H1 (cell line): ENCODE measurements around the gene HSD17B8. TPM values are rescaled to one million over a fixed set of nuclear protein-coding genes. Genes with fewer than 3 reads are reported as not detected.

Experiments
- CTCF ChIA-PET: fragments of 300-600 bp; sonication (Branson Sonifier 250); formaldehyde crosslinking; loops from one replicate; lab custom pipeline; 2021; ENCODE audit not compliant: partially characterized antibody; lab: Charles Lee
- POLR2A ChIA-PET: fragments of 300-600 bp; sonication (Branson Sonifier 250); formaldehyde crosslinking; loops from one replicate; lab custom pipeline; 2021; ENCODE audit warnings: inconsistent platforms; ENCODE audit not compliant: partially characterized antibody; lab: Charles Lee
- DNase-seq, 2 experiments: peaks; one replicate each; pipeline versions ENCODE4 v3.0.0 to v3.0.0-alpha.2; 2010 to 2022; ENCODE audit warnings: low spot score in 2 of 2, low read depth in 1 of 2, mixed read lengths in 1 of 2
- FAIRE-seq: peaks from 2 replicates; lab custom pipeline; 2011; peaks lifted over from hg19 to GRCh38; lab: Jason Lieb, UNC
- H2AFZ ChIP-seq: 2 replicates; pipeline ENCODE4 v1.8.1; 2012; ENCODE audit warnings: low read length, inconsistent platforms
- H2AK5ac ChIP-seq: 2 replicates; pipeline ENCODE4 v1.6.1; 2013; ENCODE audit warnings: low read depth, low read length
- H2BK120ac ChIP-seq: replicated peaks from 2 replicates; pipeline ENCODE3; 2013; ENCODE audit warnings: low read depth, low read length, inconsistent platforms
- H2BK12ac ChIP-seq: 2 replicates; pipeline ENCODE4 v1.6.1; 2013; ENCODE audit warnings: low read depth, low read length
- H2BK15ac ChIP-seq: 2 replicates; pipeline ENCODE4 v1.6.1; 2013; ENCODE audit warnings: low read length
- H2BK20ac ChIP-seq: 2 replicates; pipeline ENCODE4 v1.6.1; 2013; ENCODE audit warnings: low read length
- H2BK5ac ChIP-seq: 2 replicates; pipeline ENCODE4 v1.6.1; 2013; ENCODE audit warnings: low read depth, low read length
- H3K14ac ChIP-seq: 2 replicates; pipeline ENCODE4 v1.6.1; 2013; ENCODE audit warnings: inconsistent platforms; ENCODE audit not compliant: insufficient read length
- H3K18ac ChIP-seq: 2 replicates; pipeline ENCODE4 v1.6.1; 2013; ENCODE audit warnings: low read length; ENCODE audit errors: extremely low read depth
- H3K23ac ChIP-seq: 2 replicates; pipeline ENCODE4 v1.6.1; 2013; ENCODE audit warnings: inconsistent platforms; ENCODE audit not compliant: insufficient read length
- H3K23me2 ChIP-seq: 2 replicates; pipeline ENCODE4 v1.6.1; 2013; ENCODE audit warnings: low read depth, low read length
- H3K27ac ChIP-seq: 2 replicates; pipeline ENCODE4 v1.6.1; 2011; ENCODE audit warnings: low read depth, low read length, inconsistent platforms
- H3K27me3 ChIP-seq, 4 experiments: replicated peaks in 1 of 4; 1 replicate in 1 of 4; 2 replicates in 3 of 4; pipeline versions ENCODE4 v1.6.1 to v1.8.1; 2011 to 2013; ENCODE audit warnings: low read length in 3 of 4, mild to moderate bottlenecking in 3 of 4, inconsistent platforms in 2 of 4, mixed read lengths in 2 of 4, moderate library complexity in 1 of 4; ENCODE audit not compliant: control insufficient read depth in 3 of 4, insufficient read depth in 3 of 4; ENCODE audit errors: extremely low read depth in 1 of 4
- H3K36me3 ChIP-seq, 4 experiments: 2 replicates each; pipeline versions ENCODE4 v1.6.1 to v1.8.1; 2011 to 2013; ENCODE audit warnings: mild to moderate bottlenecking in 4 of 4, low read length in 3 of 4, moderate library complexity in 2 of 4, control low read depth in 1 of 4, inconsistent platforms in 1 of 4; ENCODE audit not compliant: insufficient read depth in 4 of 4, control insufficient read depth in 2 of 4
- H3K4ac ChIP-seq: replicated peaks from 2 replicates; pipeline ENCODE3; 2013; ENCODE audit warnings: low read length, low read depth, mixed read lengths, inconsistent platforms; ENCODE audit not compliant: insufficient read length
- H3K4me1 ChIP-seq, 4 experiments: replicated peaks in 1 of 4; 1 replicate in 1 of 4; 2 replicates in 3 of 4; pipeline versions ENCODE4 v1.6.1 to v1.8.1; 2011 to 2013; ENCODE audit warnings: low read length in 3 of 4, inconsistent platforms in 2 of 4, mixed read lengths in 1 of 4; ENCODE audit not compliant: insufficient read depth in 4 of 4, control insufficient read depth in 3 of 4
- H3K4me2 ChIP-seq, 2 experiments: 2 replicates each; pipeline versions ENCODE4 v1.6.1 to v1.8.1; 2011 to 2013; ENCODE audit warnings: low read depth in 2 of 2, low read length in 2 of 2, control low read depth in 1 of 2, inconsistent platforms in 1 of 2, mild to moderate bottlenecking in 1 of 2; ENCODE audit not compliant: insufficient read depth in 1 of 2
- H3K4me3 ChIP-seq, 4 experiments: fragments of 200-600, 300-600 bp in 1 of 4; sonication (generic), shearing (Covaris generic), sonication (Bioruptor Twin) in 1 of 4; 2 replicates each; pipeline versions ENCODE4 v1.5.1 to v1.8.1; 2011 to 2016; ENCODE audit warnings: low read length in 4 of 4, low read depth in 3 of 4, control low read depth in 2 of 4, inconsistent platforms in 2 of 4, mild to moderate bottlenecking in 2 of 4, mixed read lengths in 1 of 4, moderate library complexity in 1 of 4; ENCODE audit not compliant: insufficient read depth in 2 of 4; ENCODE audit errors: extremely low read depth in 1 of 4
- H3K56ac ChIP-seq: replicated peaks from 2 replicates; pipeline ENCODE3; 2013; ENCODE audit warnings: low read depth, mild to moderate bottlenecking, mixed read lengths, low read length, inconsistent platforms; ENCODE audit not compliant: insufficient read length
- H3K79me1 ChIP-seq: 2 replicates; pipeline ENCODE4 v1.6.1; 2013; ENCODE audit warnings: low read depth, low read length, control low read depth
- H3K79me2 ChIP-seq, 2 experiments: 2 replicates each; pipeline versions ENCODE4 v1.6.1 to v1.8.1; 2012 to 2013; ENCODE audit warnings: low read length in 2 of 2, mild to moderate bottlenecking in 2 of 2, inconsistent platforms in 1 of 2; ENCODE audit not compliant: insufficient read depth in 2 of 2, control insufficient read depth in 1 of 2
- H3K9ac ChIP-seq, 4 experiments: replicated peaks in 1 of 4; 1 replicate in 1 of 4; 2 replicates in 3 of 4; pipeline versions ENCODE4 v1.6.1 to v1.8.1; 2011 to 2013; ENCODE audit warnings: low read depth in 3 of 4, low read length in 3 of 4, control low read depth in 2 of 4, mild to moderate bottlenecking in 2 of 4, moderate library complexity in 2 of 4, inconsistent platforms in 1 of 4; ENCODE audit errors: extremely low read depth in 1 of 4
- H3K9me3 ChIP-seq, 2 experiments: 2 replicates each; pipeline versions ENCODE4 v1.6.1 to v1.8.1; 2012 to 2013; ENCODE audit warnings: mild to moderate bottlenecking in 2 of 2, moderate library complexity in 2 of 2, control low read depth in 1 of 2, inconsistent platforms in 1 of 2, low read depth in 1 of 2, low read length in 1 of 2, mixed read lengths in 1 of 2; ENCODE audit not compliant: insufficient read depth in 2 of 2
- H4K20me1 ChIP-seq, 2 experiments: replicated peaks in 1 of 2; 2 replicates each; pipeline versions ENCODE3 to v1.8.1; 2011 to 2013; ENCODE audit warnings: inconsistent platforms in 2 of 2, low read length in 2 of 2, mild to moderate bottlenecking in 1 of 2; ENCODE audit not compliant: insufficient read depth in 2 of 2, control insufficient read depth in 1 of 2
- H4K5ac ChIP-seq: 2 replicates; pipeline ENCODE4 v1.6.1; 2013; ENCODE audit warnings: low read length, low read depth, mixed read lengths, inconsistent platforms; ENCODE audit not compliant: insufficient read length
- H4K8ac ChIP-seq: 2 replicates; pipeline ENCODE4 v1.8.0; 2013; ENCODE audit warnings: mild to moderate bottlenecking, moderate library complexity, low read length, inconsistent platforms; ENCODE audit not compliant: insufficient read depth; ENCODE audit errors: extremely low read depth
- H4K91ac ChIP-seq: replicated peaks from 2 replicates; pipeline ENCODE3; 2013; ENCODE audit warnings: low read length, mixed read lengths, inconsistent platforms; ENCODE audit not compliant: insufficient read length
- BRCA1 ChIP-seq: IDR thresholded peaks from 2 replicates; pipeline ENCODE4 v1.6.1; 2012; ENCODE audit warnings: low read depth, low read length, improper control_type of control experiment
- CEBPB ChIP-seq: IDR thresholded peaks from 2 replicates; pipeline ENCODE4 v1.6.1; 2012; ENCODE audit warnings: low read depth, low read length
- CHD1 ChIP-seq: IDR thresholded peaks from 2 replicates; pipeline ENCODE4 v1.6.1; 2012; ENCODE audit warnings: low read depth, low read length, improper control_type of control experiment
- EGR1 ChIP-seq: IDR thresholded peaks from 2 replicates; pipeline ENCODE4 v1.6.1; 2011; ENCODE audit warnings: low read depth, low read length, borderline replicate concordance
- GTF2F1 ChIP-seq: IDR thresholded peaks from 2 replicates; pipeline ENCODE4 v1.6.1; 2012; ENCODE audit warnings: low read depth, low read length, improper control_type of control experiment, borderline replicate concordance
- JUND ChIP-seq: IDR thresholded peaks from 2 replicates; pipeline ENCODE4 v1.6.1; 2011; ENCODE audit warnings: mild to moderate bottlenecking, improper control_type of control experiment, low read length
- KDM1A ChIP-seq: fragments of 200-600, 300-600 bp; sonication (generic); IDR thresholded peaks from 2 replicates; pipeline ENCODE4 v1.7.1; 2016; ENCODE audit warnings: mild to moderate bottlenecking, low read length, borderline replicate concordance
- KDM4A ChIP-seq: IDR thresholded peaks from one replicate; pipeline ENCODE4 v1.7.1; 2012; ENCODE audit warnings: low read depth, mild to moderate bottlenecking, moderate library complexity, low read length, inconsistent platforms; ENCODE audit not compliant: severe bottlenecking
- MAFK ChIP-seq: IDR thresholded peaks from 2 replicates; pipeline ENCODE4 v1.6.1; 2012; ENCODE audit warnings: low read depth, mild to moderate bottlenecking, improper control_type of control experiment, low read length
- TBP ChIP-seq: IDR thresholded peaks from 2 replicates; pipeline ENCODE4 v1.6.1; 2011; ENCODE audit warnings: low read depth, low read length, improper control_type of control experiment
- TCF12 ChIP-seq: IDR thresholded peaks from 2 replicates; pipeline ENCODE4 v1.6.1; 2011; ENCODE audit warnings: low read depth, mild to moderate bottlenecking, low read length
- WGBS, 2 experiments: shearing (Covaris generic) in 1 of 2; methylation state at CpG; one replicate each; pipeline versions ENCODE4 v1.1.6 to v1.1.7; 2013 to 2015; ENCODE audit warnings: low lambda C conversion rate in 2 of 2, mixed read lengths in 2 of 2, inconsistent platforms in 1 of 2, low coverage in 1 of 2, missing lambda C conversion rate in 1 of 2; ENCODE audit not compliant: insufficient replicate concordance in 2 of 2, insufficient coverage in 1 of 2, insufficient read length in 1 of 2; ENCODE audit errors: extremely low coverage in 1 of 2, missing lambda C conversion rate in 1 of 2; 5-methylcytosine and 5-hydroxymethylcytosine counted together
- polyA plus RNA-seq, 7 experiments: library from polyadenylated mRNA; depleted of rRNA in 3 of 7; stranded (reverse) in 5 of 7; unstranded in 2 of 7; fragments of >200 nt in 5 of 7; fragments of 200-250 nt in 2 of 7; gene quantifications; 1 replicate in 5 of 7; 2 replicates in 1 of 7; 4 replicates in 1 of 7; pipeline versions ENCODE4 v1.2.1 to v1.2.3, GENCODE V29; 2011 to 2013; ENCODE audit warnings: missing spikeins in 2 of 7, mixed read lengths in 2 of 7
- total RNA-seq: library from RNA; stranded (reverse); fragmentation: NEBNext Ultra II Directional; extraction: Animal tissue kit (Norgen Biotek cat#: 25700); gene quantifications from 2 replicates; pipeline ENCODE4 v1.2.1, GENCODE V29; 2021

The HSD17B8 gene
- total and polyA plus RNA-seq, 2 of the 8 experiments (the other 6 are each of a cell fraction or from before 2014, with no cell fraction given), result 3.3 to 17.1 TPM

GRCh38 chr6:33160728-33161344 is 43.6 kb upstream of the HSD17B8 start:
- H3K18ac ChIP-seq, result no peak overlapping the region
- H2BK15ac ChIP-seq, result no peak overlapping the region
- H3K4ac ChIP-seq, result no peak overlapping the region
- no peak overlapping the region for H3K9ac ChIP-seq
- ChIA-PET CTCF (interaction anchor here (0.7 to 9.5 kb wide), 25 partner anchors 8 to 216 kb away, joined by 3 to 74 read pairs (median 4); no protein-coding TSS in a partner anchor), POLR2A (interaction anchor here (0.9 to 4.0 kb wide), 8 partner anchors 10 to 189 kb away, joined by 3 to 22 read pairs (median 4); partner anchors contain the start of genes RPS18 and VPS52)
- H3K27me3 ChIP-seq, result peaks cover 0 to 8% (median 2%) of the 10 kb centered on the region in 4 experiments; a peak in 4 of 7 replicates
- peaks cover 7% of the 10 kb centered on the region; the same call in 1 of the 2 replicates for H3K23me2 ChIP-seq
- H4K91ac ChIP-seq, result no peak overlapping the region
- H2AK5ac ChIP-seq, result no peak overlapping the region
- H3K23ac ChIP-seq, result no peak overlapping the region
- TF ChIP-seq TBP (no peak), KDM1A (no peak), CHD1 (no peak), EGR1 (no peak), MAFK (no peak), BRCA1 (no peak), JUND (no peak), TCF12 (no peak), KDM4A (no peak), CEBPB (no peak), GTF2F1 (no peak)
- H3K56ac ChIP-seq, result no peak overlapping the region
- peak overlapping the region in 1 of 4 experiments; percentile 74; a peak in 3 of 8 replicates for H3K4me3 ChIP-seq
- H3K27ac ChIP-seq, result no peak overlapping the region
- no peak overlapping the region for H4K5ac ChIP-seq
- FAIRE-seq, result no peak
- no peak for DNase-seq
- H3K14ac ChIP-seq, result no peak overlapping the region
- 75% methylated on average over 13 of the region's 13 CpGs; no CpG with 5 or more reads in 1 of the 2 experiments for WGBS, 2 experiments
- no peak overlapping the region for H4K8ac ChIP-seq
- no peaks in the 10 kb centered on the region for H3K9me3 ChIP-seq
- no peaks in the 10 kb centered on the region for H3K79me1 ChIP-seq
- no peaks in the 10 kb centered on the region for H3K79me2 ChIP-seq
- H2AFZ ChIP-seq, result no peak overlapping the region
- H2BK20ac ChIP-seq, result no peak overlapping the region
- peak overlapping the region in 1 of 2 experiments; percentile 71; a peak in 2 of 4 replicates for H3K4me2 ChIP-seq
- H3K4me1 ChIP-seq, result peaks cover 0 to 6% (median 2%) of the 10 kb centered on the region in 4 experiments; a peak in 6 of 7 replicates
- H2BK12ac ChIP-seq, result no peak overlapping the region
- H4K20me1 ChIP-seq, result no peaks in the 10 kb centered on the region
- no peaks in the 10 kb centered on the region for H3K36me3 ChIP-seq
- no peak overlapping the region for H2BK120ac ChIP-seq
- no peak overlapping the region for H2BK5ac ChIP-seq
